ENCODE data around the gene LGALS1. TPM values are rescaled to one million over a fixed set of nuclear protein-coding genes. Genes with fewer than 3 reads are reported as not detected.
"Not testable (repeated sequence)": the region's sequence is repeated elsewhere in the genome, so short reads cannot be mapped to it uniquely, and the experiment has no call there.

Gene LGALS1
- total and polyA plus RNA-seq, 2 donors = 482 to 554 TPM

GRCh38 chr22:37643225-37643847 lies 32.1 kb upstream of the LGALS1 start:
- H3K36me3 ChIP-seq (ENCODE audit: control insufficient read depth in 2 of 2, insufficient read depth in 2 of 2, low read length in 1 of 2) = peaks cover 47 to 51% of the 10 kb centered on the region in 2 donors
- peaks cover 27 to 43% of the 10 kb centered on the region in 2 donors for H3K4me1 ChIP-seq (ENCODE audit: control insufficient read depth in 2 of 2, insufficient read depth in 2 of 2, low read length in 2 of 2)
- peaks cover 0 to 2% of the 10 kb centered on the region in 2 donors for H3K27me3 ChIP-seq (ENCODE audit: control insufficient read depth in 2 of 2, insufficient read depth in 1 of 2, low read length in 1 of 2)
- 42% methylated on average over 9 of the region's 9 CpGs for WGBS
- peak in 6 of 9 donors; percentile 70 to 88 (median 80) for DNase-seq (ENCODE audit: low read depth in 6 of 9, low spot score in 9 of 9)
- H3K4me3 ChIP-seq (ENCODE audit: low read length in 2 of 2) = no peak overlapping the region
- H3K27ac ChIP-seq (ENCODE audit: low read depth in 1 of 2, low read length in 1 of 2) = peak overlapping the region in 1 of 2 donors; percentile 34
- peaks cover 0 to 8% of the 10 kb centered on the region in 2 donors for H3K9me3 ChIP-seq (ENCODE audit: control insufficient read depth in 2 of 2, insufficient read depth in 1 of 2, low read length in 1 of 2)

- peaks cover 10 to 14% of the 10 kb centered on the region in 2 donors for H3K4me1 ChIP-seq (ENCODE audit: control insufficient read depth in 2 of 2, insufficient read depth in 2 of 2, low read length in 2 of 2)
- no peaks in the 10 kb centered on the region for H3K27me3 ChIP-seq (ENCODE audit: control insufficient read depth in 2 of 2, insufficient read depth in 1 of 2, low read length in 1 of 2)
- no peak for DNase-seq (ENCODE audit: low read depth in 6 of 9, low spot score in 9 of 9)
- over 99% methylated on average over 9 of the region's 9 CpGs for WGBS
- peaks cover 72 to 75% of the 10 kb centered on the region in 2 donors for H3K36me3 ChIP-seq (ENCODE audit: control insufficient read depth in 2 of 2, insufficient read depth in 2 of 2, low read length in 1 of 2)
- H3K27ac ChIP-seq (ENCODE audit: low read depth in 1 of 2, low read length in 1 of 2) = no peak overlapping the region
- no peak overlapping the region for H3K4me3 ChIP-seq (ENCODE audit: low read length in 2 of 2)
- H3K9me3 ChIP-seq (ENCODE audit: control insufficient read depth in 2 of 2, insufficient read depth in 1 of 2, low read length in 1 of 2) = peaks cover 0 to 3% of the 10 kb centered on the region in 2 donors
Measured at GRCh38 chr22:37647317-37647716, 28.1 kb upstream of the LGALS1 start.

- Histone ChIP-seq H3K27me3 (ENCODE audit: control insufficient read depth in 2 of 2, insufficient read depth in 1 of 2, low read length in 1 of 2) (no peaks in the 10 kb centered on the region), H3K4me3 (ENCODE audit: low read length in 2 of 2) (no peak overlapping the region), H3K4me1 (ENCODE audit: control insufficient read depth in 2 of 2, insufficient read depth in 2 of 2, low read length in 2 of 2) (peaks cover 6 to 8% of the 10 kb centered on the region in 2 donors), H3K36me3 (ENCODE audit: control insufficient read depth in 2 of 2, insufficient read depth in 2 of 2, low read length in 1 of 2) (peaks cover 73 to 75% of the 10 kb centered on the region in 2 donors), H3K9me3 (ENCODE audit: control insufficient read depth in 2 of 2, insufficient read depth in 1 of 2, low read length in 1 of 2) (peaks cover 0 to 3% of the 10 kb centered on the region in 2 donors), H3K27ac (ENCODE audit: low read depth in 1 of 2, low read length in 1 of 2) (no peak overlapping the region)
- DNase-seq (ENCODE audit: low read depth in 6 of 9, low spot score in 9 of 9) = no peak
- 97% methylated on average over 9 of the region's 9 CpGs for WGBS
Measured at GRCh38 chr22:37647928-37648327, 27.5 kb upstream of the LGALS1 start.

- Histone ChIP-seq H3K9me3 (ENCODE audit: control insufficient read depth in 2 of 2, insufficient read depth in 1 of 2, low read length in 1 of 2) (no peaks in the 10 kb centered on the region), H3K36me3 (ENCODE audit: control insufficient read depth in 2 of 2, insufficient read depth in 2 of 2, low read length in 1 of 2) (peaks cover 56 to 67% of the 10 kb centered on the region in 2 donors), H3K4me3 (ENCODE audit: low read length in 2 of 2) (no peak overlapping the region), H3K27ac (ENCODE audit: low read depth in 1 of 2, low read length in 1 of 2) (no peak overlapping the region), H3K4me1 (ENCODE audit: control insufficient read depth in 2 of 2, insufficient read depth in 2 of 2, low read length in 2 of 2) (no peaks in the 10 kb centered on the region), H3K27me3 (ENCODE audit: control insufficient read depth in 2 of 2, insufficient read depth in 1 of 2, low read length in 1 of 2) (no peaks in the 10 kb centered on the region)
- no peak for DNase-seq (ENCODE audit: low read depth in 6 of 9, low spot score in 9 of 9)
- 98% methylated on average over 17 of the region's 17 CpGs for WGBS
Measured at GRCh38 chr22:37650463-37651136, 24.8 kb upstream of the LGALS1 start.

- Histone ChIP-seq H3K36me3 (ENCODE audit: control insufficient read depth in 2 of 2, insufficient read depth in 2 of 2, low read length in 1 of 2) (peaks cover 29 to 37% of the 10 kb centered on the region in 2 donors), H3K27me3 (ENCODE audit: control insufficient read depth in 2 of 2, insufficient read depth in 1 of 2, low read length in 1 of 2) (no peaks in the 10 kb centered on the region), H3K4me3 (ENCODE audit: low read length in 2 of 2) (no peak overlapping the region), H3K4me1 (ENCODE audit: control insufficient read depth in 2 of 2, insufficient read depth in 2 of 2, low read length in 2 of 2) (peaks cover 15 to 17% of the 10 kb centered on the region in 2 donors), H3K9me3 (ENCODE audit: control insufficient read depth in 2 of 2, insufficient read depth in 1 of 2, low read length in 1 of 2) (no peaks in the 10 kb centered on the region), H3K27ac (ENCODE audit: low read depth in 1 of 2, low read length in 1 of 2) (no peak overlapping the region)
- 95% methylated on average over 14 of the region's 14 CpGs for WGBS
- no peak for DNase-seq (ENCODE audit: low read depth in 6 of 9, low spot score in 9 of 9)
Measured at GRCh38 chr22:37654563-37655251, 20.7 kb upstream of the LGALS1 start.

- Histone ChIP-seq H3K27me3 (ENCODE audit: control insufficient read depth in 2 of 2, insufficient read depth in 1 of 2, low read length in 1 of 2) (no peaks in the 10 kb centered on the region), H3K4me3 (ENCODE audit: low read length in 2 of 2) (no peak overlapping the region), H3K4me1 (ENCODE audit: control insufficient read depth in 2 of 2, insufficient read depth in 2 of 2, low read length in 2 of 2) (peaks cover 20 to 22% of the 10 kb centered on the region in 2 donors), H3K36me3 (ENCODE audit: control insufficient read depth in 2 of 2, insufficient read depth in 2 of 2, low read length in 1 of 2) (peaks cover 24 to 32% of the 10 kb centered on the region in 2 donors), H3K9me3 (ENCODE audit: control insufficient read depth in 2 of 2, insufficient read depth in 1 of 2, low read length in 1 of 2) (no peaks in the 10 kb centered on the region), H3K27ac (ENCODE audit: low read depth in 1 of 2, low read length in 1 of 2) (no peak overlapping the region)
- 96% methylated on average over 17 of the region's 17 CpGs for WGBS
- DNase-seq (ENCODE audit: low read depth in 6 of 9, low spot score in 9 of 9) = no peak
Measured at GRCh38 chr22:37655252-37655563, 20.2 kb upstream of the LGALS1 start.

- 98% methylated on average over 4 of the region's 4 CpGs for WGBS
Measured at GRCh38 chr22:37656583-37656982, 18.9 kb upstream of the LGALS1 start.

GRCh38 chr22:37657590-37658132 lies 17.8 kb upstream of the LGALS1 start:
- H3K27ac ChIP-seq (ENCODE audit: low read depth in 1 of 2, low read length in 1 of 2) = peak overlapping the region; percentile 86 to 92
- H3K27me3 ChIP-seq (ENCODE audit: control insufficient read depth in 2 of 2, insufficient read depth in 1 of 2, low read length in 1 of 2) = no peaks in the 10 kb centered on the region
- H3K4me1 ChIP-seq (ENCODE audit: control insufficient read depth in 2 of 2, insufficient read depth in 2 of 2, low read length in 2 of 2) = peaks cover 32 to 37% of the 10 kb centered on the region in 2 donors
- H3K36me3 ChIP-seq (ENCODE audit: control insufficient read depth in 2 of 2, insufficient read depth in 2 of 2, low read length in 1 of 2) = peaks cover 15 to 17% of the 10 kb centered on the region in 2 donors
- WGBS = 19% methylated on average over 6 of the region's 6 CpGs
- no peak for DNase-seq (ENCODE audit: low read depth in 6 of 9, low spot score in 9 of 9)
- no peaks in the 10 kb centered on the region for H3K9me3 ChIP-seq (ENCODE audit: control insufficient read depth in 2 of 2, insufficient read depth in 1 of 2, low read length in 1 of 2)
- H3K4me3 ChIP-seq (ENCODE audit: low read length in 2 of 2) = peak overlapping the region; percentile 63 to 77

More at GRCh38 chr22:37656583-37656982, 18.9 kb upstream of the LGALS1 start:
- Histone ChIP-seq H3K27ac (ENCODE audit: low read depth in 1 of 2, low read length in 1 of 2) (peak overlapping the region in 1 of 2 donors; percentile 52), H3K36me3 (ENCODE audit: control insufficient read depth in 2 of 2, insufficient read depth in 2 of 2, low read length in 1 of 2) (peaks cover 15 to 24% of the 10 kb centered on the region in 2 donors), H3K4me1 (ENCODE audit: control insufficient read depth in 2 of 2, insufficient read depth in 2 of 2, low read length in 2 of 2) (peaks cover 32 to 36% of the 10 kb centered on the region in 2 donors)
- not testable (repeated sequence) for H3K27me3 ChIP-seq (ENCODE audit: control insufficient read depth in 2 of 2, insufficient read depth in 1 of 2, low read length in 1 of 2); H3K9me3 ChIP-seq (ENCODE audit: control insufficient read depth in 2 of 2, insufficient read depth in 1 of 2, low read length in 1 of 2); DNase-seq (ENCODE audit: low read depth in 6 of 9, low spot score in 9 of 9); H3K4me3 ChIP-seq (ENCODE audit: low read length in 2 of 2)

Measured in thymus (tissue), 11 donors.